ENCODE measurements around the gene NFE2L2.

NFE2L2 gene

GRCh38 chr2:177262092-177262491 is 2.4 kb downstream of the NFE2L2 start:
- H3K27ac ChIP-seq: no peak overlapping the region
- no peak for TF ChIP-seq ZFX (IDR thresholded peaks at IDR 0.05; ENCODE audit: borderline replicate concordance)
- no peak for TF ChIP-seq CTCF (IDR thresholded peaks at IDR 0.05)

- no peak overlapping the region for H3K27ac ChIP-seq
- TF ChIP-seq ZFX (IDR thresholded peaks at IDR 0.05; ENCODE audit: borderline replicate concordance) (no peak), CTCF (IDR thresholded peaks at IDR 0.05) (no peak)
These were observed 3.1 kb downstream of the NFE2L2 start for GRCh38 chr2:177261116-177262060.

GRCh38 chr2:177260379-177260778 is 4.1 kb downstream of the NFE2L2 start:
- TF ChIP-seq ZFX (IDR thresholded peaks at IDR 0.05; ENCODE audit: borderline replicate concordance): no peak
- TF ChIP-seq CTCF (IDR thresholded peaks at IDR 0.05): no peak
- H3K27ac ChIP-seq: no peak overlapping the region

GRCh38 chr2:177258059-177258458 is 6.5 kb downstream of the NFE2L2 start:
- TF ChIP-seq ZFX (IDR thresholded peaks at IDR 0.05; ENCODE audit: borderline replicate concordance) (no peak), CTCF (IDR thresholded peaks at IDR 0.05) (no peak)
- no peak overlapping the region for H3K27ac ChIP-seq

- no peak for TF ChIP-seq CTCF (IDR thresholded peaks at IDR 0.05)
- TF ChIP-seq ZFX (IDR thresholded peaks at IDR 0.05; ENCODE audit: borderline replicate concordance): no peak
- no peak overlapping the region for H3K27ac ChIP-seq
These were observed 7.1 kb downstream of the NFE2L2 start for GRCh38 chr2:177257471-177257870.

- no peak overlapping the region for H3K27ac ChIP-seq
- no peak for TF ChIP-seq CTCF (IDR thresholded peaks at IDR 0.05)
- no peak for TF ChIP-seq ZFX (IDR thresholded peaks at IDR 0.05; ENCODE audit: borderline replicate concordance)
These were observed 7.8 kb downstream of the NFE2L2 start for GRCh38 chr2:177256695-177257094.

- TF ChIP-seq CTCF (IDR thresholded peaks at IDR 0.05) (no peak), ZFX (IDR thresholded peaks at IDR 0.05; ENCODE audit: borderline replicate concordance) (no peak)
- H3K27ac ChIP-seq: no peak overlapping the region
These were observed 8.5 kb downstream of the NFE2L2 start for GRCh38 chr2:177256026-177256425.

Data from 22Rv1 (cell line).